ENCODE measurements around the gene GUCY2D.
"Not testable (repeated sequence)": the region's sequence is repeated elsewhere in the genome, so short reads cannot be mapped to it uniquely, and the experiment has no call there.

GRCh38 chr17:8024161-8024560 lies 21.7 kb downstream of the GUCY2D start:
- not testable (repeated sequence) for TF ChIP-seq CTCF (conservative IDR thresholded peaks at IDR 0.05; ENCODE audit: low read depth in 2 of 2); POLR2AphosphoS5 (IDR thresholded peaks at IDR 0.05; ENCODE audit: low read depth); EZH2 (IDR thresholded peaks at IDR 0.05; ENCODE audit: low read depth, unreplicated experiment); ZNF114 (CRISPR knock-in tag; IDR thresholded peaks at IDR 0.05); REST (IDR thresholded peaks at IDR 0.05; ENCODE audit: unreplicated experiment); ZNF462 (CRISPR knock-in tag; IDR thresholded peaks at IDR 0.05); ETS1 (IDR thresholded peaks at IDR 0.05); EZH2phosphoT487 (IDR thresholded peaks at IDR 0.05; ENCODE audit: unreplicated experiment); NANOG (IDR thresholded peaks at IDR 0.05; ENCODE audit: borderline replicate concordance); CREB1 (CRISPR knock-in tag; IDR thresholded peaks at IDR 0.05; ENCODE audit: low read depth)

All from GM23338 (cell line).